H1 (cell line): Measurements from ENCODE around the gene PRR7. TPM values are rescaled to one million over a fixed set of nuclear protein-coding genes. Genes with fewer than 3 reads are reported as not detected.

ENCODE experiments used
- EZH2 ChIP-seq: fragments of 200-600 bp; sonication (generic); IDR thresholded peaks from 2 replicates; pipeline ENCODE4 v1.7.1; 2012; ENCODE audit warnings: low read depth, mild to moderate bottlenecking, moderate library complexity, low read length, inconsistent platforms; ENCODE audit not compliant: severe bottlenecking
- GABPA ChIP-seq: IDR thresholded peaks from 2 replicates; pipeline ENCODE4 v1.6.1; 2011; ENCODE audit warnings: mild to moderate bottlenecking, low read length, moderate library complexity, borderline replicate concordance; ENCODE audit not compliant: insufficient read depth
- GTF2F1 ChIP-seq: IDR thresholded peaks from 2 replicates; pipeline ENCODE4 v1.6.1; 2012; ENCODE audit warnings: low read depth, low read length, improper control_type of control experiment, borderline replicate concordance
- HDAC2 ChIP-seq, 2 experiments: fragments of 300-600 bp in 1 of 2; sonication (generic) in 1 of 2; IDR thresholded peaks; 2 replicates each; pipeline ENCODE4 v1.6.1; 2011 to 2012; ENCODE audit warnings: low read depth in 2 of 2, low read length in 2 of 2, mild to moderate bottlenecking in 2 of 2, moderate library complexity in 2 of 2, borderline replicate concordance in 1 of 2, inconsistent platforms in 1 of 2
- RAD21 ChIP-seq, 2 experiments: IDR thresholded peaks in 1 of 2; conservative IDR thresholded peaks in 1 of 2; 2 replicates each; pipeline ENCODE4 v1.6.1; 2011; ENCODE audit warnings: low read depth in 2 of 2, low read length in 2 of 2, improper control_type of control experiment in 1 of 2, inconsistent platforms in 1 of 2, mild to moderate bottlenecking in 1 of 2, moderate library complexity in 1 of 2
- SIRT6 ChIP-seq: IDR thresholded peaks from one replicate; pipeline ENCODE4 v1.7.1; 2012; ENCODE audit warnings: low read length, inconsistent platforms
- SUZ12 ChIP-seq: fragments of 200-600 bp; sonication (generic); IDR thresholded peaks from 2 replicates; pipeline ENCODE4 v1.6.1; 2012; ENCODE audit warnings: mild to moderate bottlenecking, inconsistent platforms, low read length, moderate library complexity, mixed read lengths
- polyA plus RNA-seq, 7 experiments: library from polyadenylated mRNA; depleted of rRNA in 3 of 7; stranded (reverse) in 5 of 7; unstranded in 2 of 7; fragments of >200 nt in 5 of 7; fragments of 200-250 nt in 2 of 7; gene quantifications; 1 replicate in 5 of 7; 2 replicates in 1 of 7; 4 replicates in 1 of 7; pipeline versions ENCODE4 v1.2.1 to v1.2.3, GENCODE V29; 2011 to 2013; ENCODE audit warnings: missing spikeins in 2 of 7, mixed read lengths in 2 of 7
- total RNA-seq: library from RNA; stranded (reverse); fragmentation: NEBNext Ultra II Directional; extraction: Animal tissue kit (Norgen Biotek cat#: 25700); gene quantifications from 2 replicates; pipeline ENCODE4 v1.2.1, GENCODE V29; 2021
- TF ChIP-seq, protein P1 (sequence below): fragments of 300-600 bp; sonication (generic); IDR thresholded peaks from 2 replicates; pipeline ENCODE4 v1.7.1; 2012; ENCODE audit warnings: low read length, moderate library complexity, mild to moderate bottlenecking, inconsistent platforms; ENCODE audit not compliant: insufficient replicate concordance

Gene PRR7
- total and polyA plus RNA-seq, 2 of the 8 experiments (the other 6 are each of a cell fraction or from before 2014, with no cell fraction given), result 8.0 to 11.8 TPM

- TF ChIP-seq, protein P1, sequence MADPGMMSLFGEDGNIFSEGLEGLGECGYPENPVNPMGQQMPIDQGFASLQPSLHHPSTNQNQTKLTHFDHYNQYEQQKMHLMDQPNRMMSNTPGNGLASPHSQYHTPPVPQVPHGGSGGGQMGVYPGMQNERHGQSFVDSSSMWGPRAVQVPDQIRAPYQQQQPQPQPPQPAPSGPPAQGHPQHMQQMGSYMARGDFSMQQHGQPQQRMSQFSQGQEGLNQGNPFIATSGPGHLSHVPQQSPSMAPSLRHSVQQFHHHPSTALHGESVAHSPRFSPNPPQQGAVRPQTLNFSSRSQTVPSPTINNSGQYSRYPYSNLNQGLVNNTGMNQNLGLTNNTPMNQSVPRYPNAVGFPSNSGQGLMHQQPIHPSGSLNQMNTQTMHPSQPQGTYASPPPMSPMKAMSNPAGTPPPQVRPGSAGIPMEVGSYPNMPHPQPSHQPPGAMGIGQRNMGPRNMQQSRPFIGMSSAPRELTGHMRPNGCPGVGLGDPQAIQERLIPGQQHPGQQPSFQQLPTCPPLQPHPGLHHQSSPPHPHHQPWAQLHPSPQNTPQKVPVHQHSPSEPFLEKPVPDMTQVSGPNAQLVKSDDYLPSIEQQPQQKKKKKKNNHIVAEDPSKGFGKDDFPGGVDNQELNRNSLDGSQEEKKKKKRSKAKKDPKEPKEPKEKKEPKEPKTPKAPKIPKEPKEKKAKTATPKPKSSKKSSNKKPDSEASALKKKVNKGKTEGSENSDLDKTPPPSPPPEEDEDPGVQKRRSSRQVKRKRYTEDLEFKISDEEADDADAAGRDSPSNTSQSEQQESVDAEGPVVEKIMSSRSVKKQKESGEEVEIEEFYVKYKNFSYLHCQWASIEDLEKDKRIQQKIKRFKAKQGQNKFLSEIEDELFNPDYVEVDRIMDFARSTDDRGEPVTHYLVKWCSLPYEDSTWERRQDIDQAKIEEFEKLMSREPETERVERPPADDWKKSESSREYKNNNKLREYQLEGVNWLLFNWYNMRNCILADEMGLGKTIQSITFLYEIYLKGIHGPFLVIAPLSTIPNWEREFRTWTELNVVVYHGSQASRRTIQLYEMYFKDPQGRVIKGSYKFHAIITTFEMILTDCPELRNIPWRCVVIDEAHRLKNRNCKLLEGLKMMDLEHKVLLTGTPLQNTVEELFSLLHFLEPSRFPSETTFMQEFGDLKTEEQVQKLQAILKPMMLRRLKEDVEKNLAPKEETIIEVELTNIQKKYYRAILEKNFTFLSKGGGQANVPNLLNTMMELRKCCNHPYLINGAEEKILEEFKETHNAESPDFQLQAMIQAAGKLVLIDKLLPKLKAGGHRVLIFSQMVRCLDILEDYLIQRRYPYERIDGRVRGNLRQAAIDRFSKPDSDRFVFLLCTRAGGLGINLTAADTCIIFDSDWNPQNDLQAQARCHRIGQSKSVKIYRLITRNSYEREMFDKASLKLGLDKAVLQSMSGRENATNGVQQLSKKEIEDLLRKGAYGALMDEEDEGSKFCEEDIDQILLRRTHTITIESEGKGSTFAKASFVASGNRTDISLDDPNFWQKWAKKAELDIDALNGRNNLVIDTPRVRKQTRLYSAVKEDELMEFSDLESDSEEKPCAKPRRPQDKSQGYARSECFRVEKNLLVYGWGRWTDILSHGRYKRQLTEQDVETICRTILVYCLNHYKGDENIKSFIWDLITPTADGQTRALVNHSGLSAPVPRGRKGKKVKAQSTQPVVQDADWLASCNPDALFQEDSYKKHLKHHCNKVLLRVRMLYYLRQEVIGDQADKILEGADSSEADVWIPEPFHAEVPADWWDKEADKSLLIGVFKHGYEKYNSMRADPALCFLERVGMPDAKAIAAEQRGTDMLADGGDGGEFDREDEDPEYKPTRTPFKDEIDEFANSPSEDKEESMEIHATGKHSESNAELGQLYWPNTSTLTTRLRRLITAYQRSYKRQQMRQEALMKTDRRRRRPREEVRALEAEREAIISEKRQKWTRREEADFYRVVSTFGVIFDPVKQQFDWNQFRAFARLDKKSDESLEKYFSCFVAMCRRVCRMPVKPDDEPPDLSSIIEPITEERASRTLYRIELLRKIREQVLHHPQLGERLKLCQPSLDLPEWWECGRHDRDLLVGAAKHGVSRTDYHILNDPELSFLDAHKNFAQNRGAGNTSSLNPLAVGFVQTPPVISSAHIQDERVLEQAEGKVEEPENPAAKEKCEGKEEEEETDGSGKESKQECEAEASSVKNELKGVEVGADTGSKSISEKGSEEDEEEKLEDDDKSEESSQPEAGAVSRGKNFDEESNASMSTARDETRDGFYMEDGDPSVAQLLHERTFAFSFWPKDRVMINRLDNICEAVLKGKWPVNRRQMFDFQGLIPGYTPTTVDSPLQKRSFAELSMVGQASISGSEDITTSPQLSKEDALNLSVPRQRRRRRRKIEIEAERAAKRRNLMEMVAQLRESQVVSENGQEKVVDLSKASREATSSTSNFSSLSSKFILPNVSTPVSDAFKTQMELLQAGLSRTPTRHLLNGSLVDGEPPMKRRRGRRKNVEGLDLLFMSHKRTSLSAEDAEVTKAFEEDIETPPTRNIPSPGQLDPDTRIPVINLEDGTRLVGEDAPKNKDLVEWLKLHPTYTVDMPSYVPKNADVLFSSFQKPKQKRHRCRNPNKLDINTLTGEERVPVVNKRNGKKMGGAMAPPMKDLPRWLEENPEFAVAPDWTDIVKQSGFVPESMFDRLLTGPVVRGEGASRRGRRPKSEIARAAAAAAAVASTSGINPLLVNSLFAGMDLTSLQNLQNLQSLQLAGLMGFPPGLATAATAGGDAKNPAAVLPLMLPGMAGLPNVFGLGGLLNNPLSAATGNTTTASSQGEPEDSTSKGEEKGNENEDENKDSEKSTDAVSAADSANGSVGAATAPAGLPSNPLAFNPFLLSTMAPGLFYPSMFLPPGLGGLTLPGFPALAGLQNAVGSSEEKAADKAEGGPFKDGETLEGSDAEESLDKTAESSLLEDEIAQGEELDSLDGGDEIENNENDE, result no peak
- TF ChIP-seq SIRT6 (no peak), HDAC2 (IDR thresholded peaks at IDR 0.05; ENCODE audit: borderline replicate concordance in 1 of 2, low read depth in 2 of 2, low read length in 2 of 2) (peak in 1 of 2 experiments; percentile 98; a peak in 2 of 4 replicates), GTF2F1 (no peak), EZH2 (no peak), SUZ12 (no peak), GABPA (no peak; the same call in 1 of the 2 replicates), RAD21 (IDR thresholded peaks at IDR 0.05 in 1 of 2, conservative IDR thresholded peaks at IDR 0.05 in 1 of 2; ENCODE audit: low read depth in 2 of 2, low read length in 2 of 2) (no peak)
Observed at GRCh38 chr5:177425801-177426565, 20.6 kb upstream of the PRR7 start (continued).
